Measurements from ENCODE around the gene NCOA4. TPM values are rescaled to one million over a fixed set of nuclear protein-coding genes. Genes with fewer than 3 reads are reported as not detected.

NCOA4 gene
- total RNA-seq = 100 to 1,000 TPM; 129 to 165 (median 142) TPM
- 100 to 1,000 TPM in 1 of 3 donors, 10 to 100 TPM in 2; 63.3 to 131 (median 75.2) TPM for polyA plus RNA-seq
- long read RNA-seq, donor 1, transcript NCOA4-204 (10 exons, 3,549 nt) = major isoform, 103 of 149 reads
- long read RNA-seq, donor 1, transcript NCOA4-207 (10 exons, 3,489 nt) = minor isoform, 7 of 149 reads
- long read RNA-seq, donor 1, transcript NCOA4-202 (11 exons, 2,211 nt) = minor isoform, 6 of 149 reads
- long read RNA-seq, donor 1, partial matches to known transcripts = 21 of 149 reads
- long read RNA-seq, donor 1, other reads (novel, unspliced or antisense) = 11 of 149 reads
- long read RNA-seq, donor 2, transcript NCOA4-204 (10 exons, 3,549 nt) = major isoform, 212 of 345 reads
- long read RNA-seq, donor 2, transcript NCOA4-207 (10 exons, 3,489 nt) = minor isoform, 12 of 345 reads
- long read RNA-seq, donor 2, partial matches to known transcripts = 45 of 345 reads
- long read RNA-seq, donor 2, other reads (novel, unspliced or antisense) = 67 of 345 reads

- DNase-seq = peak; percentile 97 to 99
- Histone ChIP-seq H3K36me3 (ENCODE audit: insufficient read depth in 1 of 2, low read depth in 1 of 2) (no peaks in the 10 kb centered on the region), H3K9me3 (no peaks in the 10 kb centered on the region), H3K27ac (peak within 1 kb of the TSS; percentile 90), H3K4me3 (peak within 1 kb of the TSS; percentile 86), H3K4me1 (peaks cover 42% of the 10 kb centered on the region), H3K27me3 (ENCODE audit: insufficient read depth in 3 of 3, low read length in 2 of 3) (no peaks in the 10 kb centered on the region)
- ATAC-seq = peak; percentile 98 to 99 (median 98)
- TF ChIP-seq, protein P1, sequence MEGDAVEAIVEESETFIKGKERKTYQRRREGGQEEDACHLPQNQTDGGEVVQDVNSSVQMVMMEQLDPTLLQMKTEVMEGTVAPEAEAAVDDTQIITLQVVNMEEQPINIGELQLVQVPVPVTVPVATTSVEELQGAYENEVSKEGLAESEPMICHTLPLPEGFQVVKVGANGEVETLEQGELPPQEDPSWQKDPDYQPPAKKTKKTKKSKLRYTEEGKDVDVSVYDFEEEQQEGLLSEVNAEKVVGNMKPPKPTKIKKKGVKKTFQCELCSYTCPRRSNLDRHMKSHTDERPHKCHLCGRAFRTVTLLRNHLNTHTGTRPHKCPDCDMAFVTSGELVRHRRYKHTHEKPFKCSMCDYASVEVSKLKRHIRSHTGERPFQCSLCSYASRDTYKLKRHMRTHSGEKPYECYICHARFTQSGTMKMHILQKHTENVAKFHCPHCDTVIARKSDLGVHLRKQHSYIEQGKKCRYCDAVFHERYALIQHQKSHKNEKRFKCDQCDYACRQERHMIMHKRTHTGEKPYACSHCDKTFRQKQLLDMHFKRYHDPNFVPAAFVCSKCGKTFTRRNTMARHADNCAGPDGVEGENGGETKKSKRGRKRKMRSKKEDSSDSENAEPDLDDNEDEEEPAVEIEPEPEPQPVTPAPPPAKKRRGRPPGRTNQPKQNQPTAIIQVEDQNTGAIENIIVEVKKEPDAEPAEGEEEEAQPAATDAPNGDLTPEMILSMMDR (IDR thresholded peaks at IDR 0.05) = peak; percentile 60
- WGBS, 3 donors = 0 to 2% (median 1%) methylated on average over 44 to 59 of the region's 59 CpGs
- intact Hi-C loops (cut with DNase I) = no loop called here
Measured at GRCh38 chr10:46030091-46030937, at the start of gene NCOA4. Gene NCOA4 (minus strand): TSS chr10:46030623. CDS start chr10:46016680, 13,943 bp downstream.

DNA sequence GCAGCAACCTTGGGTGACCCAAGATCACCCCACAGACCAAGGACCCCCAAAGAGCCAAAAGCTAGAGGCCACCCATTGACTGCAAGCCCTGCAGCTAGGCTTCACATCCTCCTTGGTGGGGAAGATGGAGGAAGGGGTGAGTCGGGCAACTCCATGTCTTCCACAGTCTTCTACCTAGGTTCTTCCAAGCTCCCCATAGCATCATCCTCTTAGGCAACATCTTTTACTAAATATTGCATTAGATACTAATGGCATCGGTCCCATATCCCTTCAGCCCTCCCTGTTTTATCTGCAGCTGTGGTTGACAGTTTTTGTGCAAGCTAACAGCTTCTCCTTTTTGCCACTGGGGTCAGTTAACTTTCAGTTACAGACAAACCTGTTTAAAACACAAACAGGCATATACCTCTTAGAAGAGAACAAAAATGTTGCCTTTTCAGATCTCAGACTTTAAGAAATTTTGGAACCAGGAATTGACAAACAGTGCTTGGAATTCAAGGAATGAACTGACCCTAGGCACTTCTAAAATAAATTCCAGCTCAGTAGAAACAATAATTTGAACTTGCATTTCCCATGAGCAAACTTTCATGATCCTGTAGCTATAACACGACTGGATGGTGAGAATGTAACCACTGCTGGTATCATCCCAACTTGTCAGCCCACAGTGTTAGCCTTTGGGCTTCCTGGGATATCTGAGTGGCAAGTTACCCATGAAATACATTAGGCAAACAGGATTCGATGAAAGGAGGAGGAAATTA lies 49.6 kb upstream of the NCOA4 start:
- ATAC-seq (no peak), DNase-seq (no peak)
- intact Hi-C loops (cut with DNase I) = no loop called here
- H3K36me3 ChIP-seq (ENCODE audit: insufficient read depth in 1 of 2, low read depth in 1 of 2) = no peaks in the 10 kb centered on the region
- H3K4me1 ChIP-seq = no peaks in the 10 kb centered on the region
- peaks cover 0 to 3% (median 0%) of the 10 kb centered on the region in 3 donors for H3K27me3 ChIP-seq (ENCODE audit: insufficient read depth in 3 of 3, low read length in 2 of 3)
- no peak overlapping the region for H3K27ac ChIP-seq
- no peak overlapping the region for H3K4me3 ChIP-seq
- WGBS, 3 donors = 63 to 74% (median 69%) methylated on average over 4 of the region's 4 CpGs
- TF ChIP-seq, protein P1 (IDR thresholded peaks at IDR 0.05) = no peak
- H3K9me3 ChIP-seq = no peaks in the 10 kb centered on the region

GRCh38 chr10:46077731-46078413 lies 47.4 kb upstream of the NCOA4 start:
- DNase-seq = no peak
- ATAC-seq = no peak
- Histone ChIP-seq H3K36me3 (ENCODE audit: insufficient read depth in 1 of 2, low read depth in 1 of 2) (no peaks in the 10 kb centered on the region), H3K9me3 (no peaks in the 10 kb centered on the region), H3K4me3 (no peak overlapping the region), H3K27ac (no peak overlapping the region), H3K27me3 (ENCODE audit: insufficient read depth in 3 of 3, low read length in 2 of 3) (peaks cover 0 to 1% (median 0%) of the 10 kb centered on the region in 3 donors), H3K4me1 (no peaks in the 10 kb centered on the region)
- TF ChIP-seq, protein P1 (IDR thresholded peaks at IDR 0.05) = no peak
- 55 to 70% (median 65%) methylated on average over 5 of the region's 5 CpGs for WGBS, 3 donors
- intact Hi-C loops (cut with DNase I) = no loop called here

GRCh38 chr10:46077141-46077554 lies 46.7 kb upstream of the NCOA4 start:
- TF ChIP-seq, protein P1 (IDR thresholded peaks at IDR 0.05) = no peak
- Histone ChIP-seq H3K36me3 (ENCODE audit: insufficient read depth in 1 of 2, low read depth in 1 of 2) (no peaks in the 10 kb centered on the region), H3K4me1 (no peaks in the 10 kb centered on the region), H3K9me3 (no peaks in the 10 kb centered on the region), H3K27me3 (ENCODE audit: insufficient read depth in 3 of 3, low read length in 2 of 3) (peaks cover 0 to 1% (median 0%) of the 10 kb centered on the region in 3 donors), H3K4me3 (no peak overlapping the region), H3K27ac (no peak overlapping the region)
- WGBS, 3 donors = 78 to 89% (median 81%) methylated on average over 4 of the region's 4 CpGs
- intact Hi-C loops (cut with DNase I) = no loop called here
- ATAC-seq (no peak), DNase-seq (no peak)

Data from psoas muscle (tissue), 8 donors.